ENCODE measurements around the gene PIGB.

DNA sequence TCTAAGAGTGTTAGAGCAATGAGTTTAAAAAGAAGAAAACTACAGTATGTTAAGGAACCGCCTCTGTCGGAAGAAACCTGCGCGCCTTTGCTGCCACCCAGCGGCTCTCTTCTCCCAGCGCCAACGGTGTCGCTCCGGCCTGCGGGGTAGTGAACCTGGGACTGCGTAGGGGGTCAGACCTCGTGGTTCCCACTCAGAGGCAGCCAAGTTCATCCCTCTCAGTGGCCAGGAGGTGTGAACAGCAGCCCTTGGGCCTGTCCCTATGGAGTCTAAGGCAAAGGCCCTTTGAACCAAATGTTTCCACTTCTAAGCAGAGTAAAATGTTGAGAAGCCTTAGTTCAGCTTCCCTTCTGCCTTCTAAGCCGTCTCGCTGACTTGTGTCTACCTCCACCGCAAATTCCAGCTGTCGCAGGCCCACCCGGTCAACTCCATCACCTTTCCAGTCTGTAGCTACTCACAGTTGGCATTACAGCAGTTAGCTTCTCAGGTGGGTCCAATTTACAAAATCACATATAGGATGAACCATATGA lies 28.4 kb upstream of the PIGB start:
- TF ChIP-seq, protein P1, sequence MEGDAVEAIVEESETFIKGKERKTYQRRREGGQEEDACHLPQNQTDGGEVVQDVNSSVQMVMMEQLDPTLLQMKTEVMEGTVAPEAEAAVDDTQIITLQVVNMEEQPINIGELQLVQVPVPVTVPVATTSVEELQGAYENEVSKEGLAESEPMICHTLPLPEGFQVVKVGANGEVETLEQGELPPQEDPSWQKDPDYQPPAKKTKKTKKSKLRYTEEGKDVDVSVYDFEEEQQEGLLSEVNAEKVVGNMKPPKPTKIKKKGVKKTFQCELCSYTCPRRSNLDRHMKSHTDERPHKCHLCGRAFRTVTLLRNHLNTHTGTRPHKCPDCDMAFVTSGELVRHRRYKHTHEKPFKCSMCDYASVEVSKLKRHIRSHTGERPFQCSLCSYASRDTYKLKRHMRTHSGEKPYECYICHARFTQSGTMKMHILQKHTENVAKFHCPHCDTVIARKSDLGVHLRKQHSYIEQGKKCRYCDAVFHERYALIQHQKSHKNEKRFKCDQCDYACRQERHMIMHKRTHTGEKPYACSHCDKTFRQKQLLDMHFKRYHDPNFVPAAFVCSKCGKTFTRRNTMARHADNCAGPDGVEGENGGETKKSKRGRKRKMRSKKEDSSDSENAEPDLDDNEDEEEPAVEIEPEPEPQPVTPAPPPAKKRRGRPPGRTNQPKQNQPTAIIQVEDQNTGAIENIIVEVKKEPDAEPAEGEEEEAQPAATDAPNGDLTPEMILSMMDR (IDR thresholded peaks at IDR 0.05; ENCODE audit: low read depth, low read length, missing input control), result peak; percentile 81
- peak; percentile 95 to 96 for TF ChIP-seq RAD21 (IDR thresholded peaks at IDR 0.05)
- TF ChIP-seq, protein P2, sequence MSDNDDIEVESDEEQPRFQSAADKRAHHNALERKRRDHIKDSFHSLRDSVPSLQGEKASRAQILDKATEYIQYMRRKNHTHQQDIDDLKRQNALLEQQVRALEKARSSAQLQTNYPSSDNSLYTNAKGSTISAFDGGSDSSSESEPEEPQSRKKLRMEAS (IDR thresholded peaks at IDR 0.05), result no peak
- peak in 1 of 2 donors; percentile 5 for TF ChIP-seq GABPA (IDR thresholded peaks at IDR 0.05 in 1 of 2, conservative IDR thresholded peaks at IDR 0.05 in 1 of 2)
- no peak for TF ChIP-seq JUND (IDR thresholded peaks at IDR 0.05)

Measured in liver (tissue), 3 donors.